ENCODE measurements around the gene DOCK10.
A peak's percentile ranks its signal among the peaks of the same experiment; 100 is the strongest.

The DOCK10 gene

DNA sequence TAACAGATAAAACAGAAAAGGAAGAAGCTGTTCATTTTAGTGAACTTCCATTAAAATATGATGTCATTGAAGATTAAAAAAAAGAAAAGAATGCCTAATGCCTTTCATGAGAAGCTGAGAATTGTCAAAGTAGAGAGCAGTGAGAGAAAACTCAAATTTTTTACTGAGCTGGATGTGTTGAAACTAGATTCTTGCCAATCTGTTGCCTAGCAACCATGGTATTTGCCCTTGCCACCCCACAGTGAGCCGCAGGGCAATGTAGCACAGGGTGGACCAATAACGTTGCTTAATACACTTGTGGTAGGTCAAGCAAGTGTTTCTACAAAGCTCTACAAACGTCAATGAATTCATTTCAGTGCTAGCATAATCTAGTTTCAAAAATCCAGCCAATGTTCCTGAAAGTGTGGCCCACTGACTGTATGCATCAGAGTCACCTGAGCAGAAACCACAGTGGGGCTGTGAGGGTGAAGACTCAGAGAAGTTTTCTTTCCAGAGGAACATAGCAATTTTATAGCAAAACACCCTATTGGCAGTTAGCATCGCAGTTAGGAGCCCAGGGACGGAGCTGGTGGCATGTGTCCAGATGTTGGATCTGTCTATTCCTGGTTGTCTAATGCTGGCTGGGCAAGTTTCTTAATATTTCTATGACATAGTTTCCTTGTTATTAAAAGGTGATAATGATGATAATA, 132.2 kb downstream of the DOCK10 start:
- peak; percentile 88 for DNase-seq

DNA sequence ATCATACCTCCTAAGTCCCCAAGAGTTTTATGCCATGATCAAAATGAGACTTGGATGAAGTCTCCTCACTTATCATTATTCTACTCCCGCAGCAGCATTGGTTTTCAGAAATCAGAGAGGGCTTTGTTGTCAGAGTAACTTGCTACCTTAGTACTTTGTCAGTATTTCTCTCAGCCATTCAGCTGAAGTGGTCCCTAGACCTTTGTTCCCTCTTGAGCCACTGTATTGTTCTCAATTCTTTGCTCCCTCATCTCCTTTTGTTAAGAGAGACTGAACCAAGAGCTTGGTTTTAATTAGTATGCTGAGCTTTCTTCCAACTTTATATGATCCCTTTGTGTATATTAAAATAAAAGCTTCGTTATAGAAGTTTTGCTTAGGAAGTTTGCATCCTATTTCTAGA, 133.4 kb downstream of the DOCK10 start:
- DNase-seq = peak; percentile 2

DNA sequence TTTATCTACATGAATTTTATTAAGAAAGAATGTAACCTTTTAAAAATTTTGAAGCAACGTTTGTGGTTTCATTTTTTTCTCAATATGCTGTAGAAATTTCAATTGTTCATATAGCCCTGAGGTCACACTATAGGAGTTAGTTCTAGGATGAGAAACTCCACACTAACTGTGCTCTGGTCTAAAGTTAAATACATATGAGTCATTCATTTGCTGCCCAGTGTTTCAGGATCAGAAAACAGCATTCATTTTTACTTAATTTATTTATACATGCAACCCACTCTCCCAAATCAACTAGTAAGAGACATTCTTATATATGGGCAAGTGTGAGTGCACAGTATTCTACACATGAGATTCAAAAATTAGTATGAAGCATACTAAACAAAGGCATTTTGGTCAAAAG, 137.9 kb downstream of the DOCK10 start:
- DNase-seq = peak; percentile 6

DNA sequence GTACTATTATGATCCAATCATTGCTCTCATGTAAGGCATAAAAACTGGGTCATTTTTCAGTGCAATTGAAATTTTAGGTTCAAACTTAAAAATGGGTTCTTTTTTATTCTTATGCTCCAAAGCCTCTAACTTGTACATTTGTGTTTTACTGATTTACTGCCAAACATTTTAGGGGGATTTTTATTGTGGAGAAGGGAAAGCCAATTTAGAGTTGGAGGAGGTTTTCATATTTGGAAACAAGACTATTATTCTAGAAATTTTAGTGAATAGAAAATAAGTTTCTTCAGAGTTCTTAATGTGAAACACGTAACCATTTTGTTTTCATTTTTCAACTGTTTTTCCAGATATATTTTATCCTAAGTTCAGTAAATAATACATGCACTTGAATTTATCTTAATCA, 138.6 kb downstream of the DOCK10 start:
- no peak for DNase-seq

DNA sequence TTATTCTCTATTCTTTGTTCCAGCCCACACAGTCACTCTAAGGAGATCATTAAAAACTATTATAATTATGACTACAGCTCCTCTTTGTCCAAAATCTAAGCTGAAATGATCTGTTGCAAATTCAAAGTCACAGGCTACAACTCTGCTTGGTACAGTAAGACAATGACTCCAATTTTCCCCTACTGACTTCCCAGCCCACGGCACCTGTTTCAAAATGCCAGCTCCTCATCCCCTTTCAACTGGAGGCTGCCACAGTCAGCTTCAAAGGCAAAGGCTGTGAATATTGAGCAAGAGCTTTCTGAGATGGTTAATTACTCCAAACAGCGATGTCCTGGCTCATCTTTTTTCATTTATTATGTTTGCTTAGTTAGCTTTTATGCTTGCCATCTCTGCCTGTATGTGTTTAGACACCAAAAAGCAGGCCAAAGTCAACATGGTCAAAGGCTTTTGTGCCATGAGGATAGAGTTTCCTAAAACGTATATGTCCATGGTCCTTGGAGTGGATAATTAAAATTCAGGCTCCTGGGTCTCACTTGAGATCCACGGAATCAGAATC, 141.1 kb downstream of the DOCK10 start:
- peak; percentile 87 for DNase-seq

DNA sequence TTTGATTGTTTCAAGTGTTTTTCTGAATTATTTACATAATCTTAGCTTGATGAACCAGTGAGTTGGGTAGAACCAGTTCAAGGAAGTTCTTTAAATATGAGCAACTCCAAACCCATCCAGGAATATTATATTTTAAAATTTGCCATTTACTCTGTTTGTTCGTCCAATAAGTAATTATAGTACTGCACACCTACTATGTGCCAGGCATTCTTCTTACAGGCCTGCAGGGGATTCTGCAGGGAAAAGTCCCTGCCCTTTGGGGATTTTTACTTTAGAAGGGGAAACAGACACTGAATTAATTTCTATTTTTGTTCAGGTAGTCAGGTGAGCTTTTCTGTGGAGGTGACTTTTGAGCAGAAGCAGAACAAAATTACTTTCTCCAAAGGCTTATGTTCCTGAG, 146.9 kb downstream of the DOCK10 start:
- DNase-seq = no peak

DNA sequence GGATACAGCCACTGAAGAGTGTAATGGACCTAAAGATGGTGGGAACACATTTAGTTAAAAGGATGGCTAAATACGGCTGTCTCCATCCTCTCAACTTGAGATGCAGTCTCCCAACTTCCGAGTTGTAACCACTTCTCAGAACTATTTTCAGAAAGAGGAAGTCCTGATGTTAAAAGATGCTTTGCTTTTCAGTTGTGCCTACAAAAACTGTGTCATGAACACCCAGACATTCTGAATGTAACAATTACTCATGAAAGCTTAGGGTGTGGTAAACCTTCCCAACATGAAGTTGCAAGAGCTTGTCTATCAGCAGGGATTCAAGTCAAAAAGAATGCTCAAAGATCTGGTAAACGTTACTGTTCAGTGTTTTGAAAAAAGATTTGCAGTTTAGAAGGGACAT, 147.9 kb downstream of the DOCK10 start:
- DNase-seq = no peak

DNA sequence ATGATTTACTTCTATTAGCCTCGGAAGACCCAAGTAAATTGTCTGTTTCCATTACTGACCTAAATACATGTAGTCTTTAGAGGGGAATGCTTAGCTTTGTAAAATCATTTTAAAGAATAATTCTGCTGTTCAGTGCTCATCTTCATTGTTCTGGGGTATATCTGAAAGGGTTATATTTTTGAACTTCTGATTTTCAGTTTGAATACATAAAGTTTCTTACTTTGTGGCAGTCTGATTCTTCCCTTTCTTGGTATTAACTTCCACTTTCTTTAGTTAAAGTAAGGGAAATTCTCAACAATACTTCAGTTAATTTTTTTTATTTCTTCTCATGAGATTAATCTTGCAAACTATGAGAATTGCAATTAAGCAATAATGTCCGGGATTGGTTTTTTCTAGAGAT, 148.4 kb downstream of the DOCK10 start:
- DNase-seq = no peak

DNA sequence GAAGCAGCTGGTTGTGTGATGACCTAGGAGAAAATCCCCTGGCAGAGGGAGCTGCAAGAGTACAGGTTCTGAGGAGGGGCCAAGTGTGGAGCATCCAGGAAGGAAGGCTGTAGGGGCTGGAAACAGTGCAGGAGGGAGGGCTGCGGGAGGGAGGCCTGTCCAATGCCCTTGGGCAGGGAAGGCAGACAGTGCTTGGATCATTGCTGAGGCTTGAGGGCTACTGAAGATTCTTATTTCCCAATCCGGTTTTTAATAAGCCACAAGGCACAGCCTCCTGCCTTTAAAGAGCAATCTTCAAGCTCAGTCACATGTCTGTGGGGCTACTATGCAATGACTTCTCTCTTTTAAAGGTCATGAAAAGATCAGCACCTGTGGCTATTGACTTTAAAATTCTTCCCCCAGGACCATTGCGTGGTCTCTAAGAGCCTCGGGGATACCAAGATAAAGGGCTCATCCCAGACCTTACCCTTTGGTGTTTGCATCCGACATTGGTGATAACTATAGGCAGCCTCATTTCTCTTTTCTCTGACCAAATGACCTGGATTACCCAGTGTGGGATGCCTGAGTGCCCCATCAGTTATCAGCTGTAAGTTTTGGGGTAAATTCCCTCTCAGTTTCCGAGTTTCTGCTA, 149.6 kb downstream of the DOCK10 start:
- no peak for DNase-seq

DNA sequence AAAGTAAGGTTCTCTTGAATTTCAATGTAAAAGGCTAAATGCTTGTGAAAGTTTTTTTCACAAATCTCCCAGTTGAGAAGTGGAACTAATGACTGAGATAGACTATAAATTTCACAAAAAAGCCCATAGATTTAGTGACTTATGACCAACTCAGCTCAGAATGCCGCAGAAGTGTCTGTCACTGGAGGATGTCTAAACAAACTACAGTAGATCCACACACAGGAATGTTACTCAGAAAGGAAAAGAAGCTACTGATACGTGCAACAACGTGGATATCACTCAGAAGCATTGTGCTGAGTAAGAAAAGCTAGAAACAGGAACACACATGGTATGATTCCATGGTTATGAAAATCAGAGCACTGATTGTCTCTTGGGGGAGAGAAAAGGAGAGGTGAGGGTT, 151.9 kb downstream of the DOCK10 start:
- no peak for DNase-seq

DNA sequence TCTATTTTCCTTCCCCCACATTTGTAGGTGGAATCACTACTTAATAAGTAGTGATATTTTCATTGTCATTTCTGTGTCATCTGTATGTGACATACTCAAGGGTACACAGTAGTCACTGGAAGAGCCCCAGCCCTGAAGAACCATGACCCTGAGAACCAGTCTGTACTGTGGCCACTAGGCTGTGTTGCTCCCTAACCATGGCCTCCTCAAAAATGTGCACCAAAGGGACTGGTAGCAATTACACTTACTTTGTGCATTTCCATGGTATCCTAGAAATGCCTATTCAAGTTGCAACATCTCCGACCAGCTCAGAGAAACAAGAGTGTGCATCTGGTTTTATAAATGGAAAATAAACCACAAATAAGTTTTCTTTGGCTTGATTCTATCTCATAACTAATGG, 155.1 kb downstream of the DOCK10 start:
- DNase-seq = no peak

DNA sequence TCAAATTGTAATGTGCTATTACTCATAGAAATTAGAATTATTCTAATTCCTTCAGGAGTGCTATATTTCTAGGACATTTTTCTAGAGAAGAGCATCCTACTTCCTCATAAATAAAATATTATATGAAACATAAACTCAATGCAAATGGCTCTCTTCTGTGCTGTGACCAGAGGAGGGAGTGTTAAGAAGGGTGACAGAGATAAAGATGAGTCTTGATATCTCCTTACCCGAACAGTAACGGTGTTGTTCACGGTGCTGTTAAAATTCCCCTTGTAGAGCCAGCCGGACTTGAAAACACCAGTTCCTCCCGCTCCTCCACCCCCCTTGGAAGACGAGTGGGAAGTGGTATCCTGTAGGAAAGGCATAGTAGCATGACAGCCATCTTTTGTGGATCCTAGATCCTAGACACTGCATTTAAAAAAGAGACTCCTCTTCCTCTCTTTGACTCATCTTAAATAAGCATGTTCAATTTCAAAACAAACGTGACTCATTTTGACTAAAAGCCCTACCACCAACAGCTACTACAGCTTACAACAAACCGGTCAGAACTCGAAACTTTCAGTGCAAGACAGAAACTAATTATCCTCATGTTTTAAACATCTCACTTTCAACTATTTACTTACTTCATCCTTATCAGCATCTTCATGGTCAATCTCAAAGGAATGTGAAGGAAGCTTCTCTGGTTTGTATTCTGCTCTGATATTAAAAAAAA, 156.3 kb downstream of the DOCK10 start:
- DNase-seq = no peak

DNA sequence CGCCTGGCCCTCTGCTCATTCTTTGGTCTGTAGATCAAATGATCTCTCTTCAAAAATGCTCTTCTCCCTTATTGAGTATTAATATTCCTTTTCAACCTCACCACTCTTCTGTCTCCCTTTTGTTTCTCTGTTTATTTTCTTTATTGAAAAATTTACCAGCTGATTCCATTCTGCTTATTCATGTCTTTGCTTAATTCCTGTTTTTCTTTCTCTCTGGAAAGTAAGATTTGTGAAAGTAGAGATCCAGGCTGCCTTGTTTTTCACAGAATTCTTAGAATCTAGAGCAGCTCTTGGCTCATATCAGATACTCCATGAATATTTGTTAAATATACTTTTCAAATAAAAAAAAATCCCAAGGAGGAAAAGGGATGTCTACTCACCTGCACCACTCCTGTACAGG, 157.0 kb downstream of the DOCK10 start:
- no peak for DNase-seq

DNA sequence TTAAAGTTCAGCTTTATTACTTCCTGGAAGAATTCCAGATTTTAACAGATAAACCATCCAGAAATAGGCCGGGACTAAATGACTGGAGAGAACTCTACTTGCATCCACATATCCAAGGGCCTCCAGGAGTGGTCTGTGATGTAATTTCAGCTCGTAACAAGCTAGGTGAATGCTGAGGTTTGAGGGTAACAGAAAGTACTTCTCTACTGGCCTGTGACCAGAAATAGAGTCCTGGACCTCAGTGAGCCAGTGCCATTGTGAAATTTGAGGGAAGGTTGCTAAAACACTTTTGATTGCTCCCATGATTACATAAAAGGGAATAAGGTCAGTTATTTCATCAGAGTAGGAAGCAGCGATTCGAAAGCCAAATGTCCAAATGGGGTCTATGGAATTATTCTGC, 158.1 kb downstream of the DOCK10 start:
- DNase-seq = no peak

DNA sequence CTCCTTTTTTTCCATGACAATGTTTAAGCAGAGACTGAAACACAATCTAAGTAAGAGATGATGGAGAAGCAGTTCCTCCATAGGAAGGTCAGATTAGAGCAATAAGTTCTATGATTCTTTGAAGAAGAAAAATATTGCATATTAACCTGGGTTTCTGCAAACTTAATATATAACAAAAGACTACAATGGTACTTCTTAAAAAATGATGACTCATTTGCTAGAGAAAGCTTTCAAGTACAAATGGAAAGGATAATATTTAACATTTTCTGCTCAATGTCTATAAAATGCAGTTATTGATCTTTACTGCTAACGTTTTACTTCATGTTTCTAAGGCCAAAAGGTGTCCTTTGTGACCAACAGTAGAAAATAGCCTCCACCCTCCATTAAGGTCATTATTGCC, 158.6 kb downstream of the DOCK10 start:
- DNase-seq = no peak

DNA sequence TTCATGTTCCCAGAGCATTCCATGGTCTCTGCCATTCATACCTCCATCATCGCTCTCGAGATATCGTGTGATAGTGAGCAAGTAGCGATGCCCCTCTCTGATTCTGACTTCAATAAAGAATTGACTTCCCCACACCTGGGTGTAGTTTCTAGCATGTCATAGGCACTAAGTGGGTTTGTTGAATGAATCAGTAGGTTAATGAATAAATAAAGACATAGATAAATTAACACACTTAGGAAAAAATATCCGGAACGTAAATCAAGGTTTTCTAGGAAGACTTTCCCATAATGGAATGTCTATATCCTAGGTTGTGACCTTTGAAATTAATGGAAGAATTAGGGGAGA, 159.1 kb downstream of the DOCK10 start:
- no peak for DNase-seq

DNA sequence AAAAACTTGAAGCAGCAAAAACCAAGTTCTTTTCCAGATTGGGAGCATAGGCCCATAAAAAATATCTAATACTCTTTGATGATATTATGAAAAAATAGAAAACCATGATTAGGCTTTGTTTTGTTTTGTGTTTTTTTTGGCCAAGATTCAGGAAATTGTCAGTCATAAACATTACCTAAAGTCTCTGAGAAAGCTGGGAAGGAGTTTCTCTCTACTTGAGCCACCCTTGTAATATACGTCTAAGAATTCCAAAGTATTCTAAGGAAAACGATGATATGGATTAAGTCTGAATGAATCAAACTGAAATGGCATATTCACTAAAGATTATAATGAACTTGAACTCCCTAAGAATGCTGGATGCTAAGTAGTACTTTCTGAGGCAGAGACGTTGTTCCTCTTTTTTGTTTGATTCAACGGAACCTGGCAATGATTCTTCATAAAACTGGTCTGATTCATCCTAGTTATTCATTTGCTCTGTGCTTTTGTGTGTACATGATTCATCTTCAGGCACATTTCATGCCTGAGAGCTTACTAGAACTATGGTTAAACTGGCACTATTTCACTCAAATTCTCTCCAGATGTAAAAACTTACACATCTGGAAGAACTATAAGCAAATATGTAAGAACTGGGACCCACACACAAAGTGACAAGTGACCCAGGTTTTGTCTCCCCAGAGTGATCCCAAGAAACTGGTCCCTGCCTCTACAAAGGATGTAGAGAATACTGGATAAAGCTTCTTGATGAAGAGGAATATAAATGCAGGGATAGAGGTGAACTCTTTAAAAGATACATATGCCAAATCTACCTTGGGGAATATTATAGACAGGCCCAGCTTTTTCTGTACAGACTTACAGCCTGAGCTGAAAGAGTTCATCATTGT, 159.7 kb downstream of the DOCK10 start:
- no peak for DNase-seq

DNA sequence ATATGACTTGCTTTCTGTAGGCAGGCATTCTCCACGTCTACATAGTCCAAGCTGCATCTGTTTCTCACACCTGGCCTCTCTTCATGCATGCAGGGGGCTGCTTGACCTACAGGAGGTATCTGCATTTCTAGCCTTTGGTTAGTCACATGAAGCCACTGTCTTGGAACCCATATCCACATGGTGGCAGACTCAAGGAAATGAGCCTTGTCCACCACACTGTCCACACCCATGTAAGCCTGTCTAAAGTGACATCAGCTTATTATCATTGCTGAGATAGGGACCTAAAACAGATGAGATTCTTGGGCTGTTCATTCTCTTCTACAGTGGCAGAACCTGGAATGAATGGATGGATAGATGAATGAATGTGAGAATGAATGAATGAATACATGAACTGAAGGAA, 160.4 kb downstream of the DOCK10 start:
- DNase-seq = no peak

DNA sequence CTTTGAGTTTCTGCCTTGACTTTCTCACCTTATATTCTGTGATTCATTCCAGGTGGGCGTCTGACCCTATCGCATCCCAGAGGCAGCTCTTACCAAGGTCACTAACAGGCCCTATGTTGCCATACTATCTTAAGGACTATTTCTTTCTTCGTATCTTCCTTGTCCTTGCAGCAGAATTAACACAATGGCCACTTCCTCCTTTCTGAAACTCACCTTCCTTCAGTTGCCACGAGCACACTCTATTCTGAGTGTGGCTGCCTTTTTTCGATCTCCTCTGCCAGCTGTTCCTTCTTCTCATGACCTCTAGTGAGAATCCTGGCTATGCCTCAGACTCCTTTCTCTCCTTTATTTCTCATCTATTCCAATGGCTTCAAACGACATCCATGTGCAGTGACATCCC, 165.7 kb downstream of the DOCK10 start:
- DNase-seq = no peak

DNA sequence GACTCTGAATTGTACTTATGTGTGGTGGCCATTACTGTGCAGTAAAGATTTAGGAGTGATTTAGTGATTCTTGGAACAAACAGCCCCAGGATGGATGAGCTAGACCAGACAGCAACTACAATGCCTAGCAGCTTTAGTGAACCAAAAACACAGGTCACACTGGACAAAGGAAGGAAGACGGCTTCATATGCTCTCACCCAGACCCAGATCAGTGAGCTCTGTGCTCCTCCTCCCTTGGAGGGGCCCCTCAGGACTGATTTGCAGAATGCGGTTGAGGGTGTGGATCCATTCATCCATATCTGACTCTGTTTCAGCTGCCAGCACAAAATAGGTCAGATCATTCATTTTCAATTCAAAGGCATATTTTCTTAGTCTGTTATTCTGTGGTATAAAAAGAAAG, 166.4 kb downstream of the DOCK10 start:
- DNase-seq = no peak

DNA sequence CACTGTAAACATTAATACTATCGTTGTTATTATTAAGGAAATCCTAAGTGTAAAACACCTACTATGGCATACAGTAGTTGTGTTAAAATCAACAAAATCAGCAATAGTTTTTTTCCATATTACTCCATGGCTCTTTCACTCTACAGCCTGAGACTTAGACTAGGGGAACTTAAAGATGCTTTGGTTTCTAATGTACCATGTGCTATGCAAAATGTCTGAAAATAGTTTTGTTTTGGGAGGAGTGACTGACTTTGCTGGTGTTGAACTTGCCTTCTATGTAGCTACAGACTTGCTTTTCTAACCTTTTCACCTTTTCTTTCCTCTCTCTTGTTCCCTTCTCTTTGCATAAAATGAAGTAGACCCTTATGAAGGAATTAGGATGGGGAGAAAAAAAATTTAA, 167.1 kb downstream of the DOCK10 start:
- no peak for DNase-seq

DNA sequence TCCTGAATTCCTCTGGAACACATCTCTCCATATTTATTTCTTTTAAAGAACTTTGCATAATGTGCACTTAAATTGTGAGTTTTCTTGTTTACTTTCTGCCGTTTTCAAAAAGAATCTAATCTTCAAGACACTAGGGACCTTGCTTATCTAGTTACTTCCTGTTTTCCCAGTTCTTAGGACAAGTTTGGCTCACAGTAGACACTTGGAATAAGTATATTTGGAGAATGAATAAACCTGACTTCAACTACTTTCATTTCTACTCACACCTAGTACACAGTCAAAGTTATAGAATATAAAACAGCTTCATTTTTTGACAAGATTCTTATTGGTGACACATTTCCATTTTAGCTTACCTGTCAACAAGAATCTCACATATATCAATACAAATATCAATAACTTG, 170.5 kb downstream of the DOCK10 start:
- no peak for DNase-seq

DNA sequence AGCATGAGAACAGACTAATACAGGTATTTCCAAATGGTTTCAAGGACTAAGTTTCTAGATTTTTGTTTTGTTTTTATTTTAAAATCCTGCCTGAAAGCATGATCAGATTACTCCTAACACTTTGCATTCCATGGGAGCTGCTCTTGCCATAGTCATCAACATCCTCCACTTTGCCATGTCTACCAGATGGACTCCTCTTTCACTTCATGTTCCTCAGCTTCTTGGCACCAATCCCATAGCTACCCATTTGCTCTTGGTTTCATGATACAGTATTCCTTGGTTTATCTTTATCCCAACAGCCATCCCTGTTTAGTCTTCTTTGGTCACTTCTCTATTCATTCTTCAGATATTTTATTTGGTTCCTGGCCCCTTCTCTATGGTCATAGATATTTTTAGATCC, 171.9 kb downstream of the DOCK10 start:
- no peak for DNase-seq
